PC-3 (cell line): ENCODE results near the gene SSNA1. TPM values are rescaled to one million over a fixed set of nuclear protein-coding genes. Genes with fewer than 3 reads are reported as not detected.

Experiments
- ATAC-seq: fragments of 200-7000 bp; cut with Tn5 transposase; 2 replicates; pipeline ENCODE4 v1.9.1; 2020; ENCODE audit warnings: mild to moderate bottlenecking, moderate library complexity
- Bru-seq: library from RNA; stranded (reverse); fragments of 400-500 nt; gene quantifications from one replicate; lab custom pipeline; 2021; lab: Mats Ljungman, UMichigan
- BruChase-seq, 2 experiments: library from RNA; stranded (reverse); fragments of 400-500 nt; gene quantifications; one replicate each; lab custom pipeline; 2021; lab: Mats Ljungman, UMichigan
- BruUV-seq: library from RNA; stranded (reverse); fragments of 400-500 nt; replicated peaks from 2 replicates; lab custom pipeline; 2021; lab: Mats Ljungman, UMichigan
- CTCF ChIA-PET: fragments of 300-600 bp; sonication (Branson Sonifier 250); formaldehyde crosslinking; loops from one replicate; lab custom pipeline; 2022; ENCODE audit warnings: antibody characterized with exemption; lab: Charles Lee
- POLR2A ChIA-PET: fragments of 300-600 bp; sonication (Branson Sonifier 250); formaldehyde crosslinking; loops from one replicate; lab custom pipeline; 2022; ENCODE audit warnings: antibody characterized with exemption; ENCODE audit not compliant: unreplicated experiment; lab: Charles Lee
- DNase-seq: peaks from one replicate; pipeline ENCODE4 v3.0.0-alpha.2; 2015
- H2AFZ ChIP-seq: fragments of 300-600 bp; sonication (generic); 2 replicates; pipeline ENCODE4 v1.6.0; 2016; ENCODE audit warnings: antibody characterized with exemption, low read length
- H3F3A ChIP-seq: fragments of 300-600 bp; sonication (generic); one replicate; pipeline ENCODE4 v1.6.0; 2017; ENCODE audit warnings: antibody characterized with exemption, low read length, control low read depth, mild to moderate bottlenecking; ENCODE audit not compliant: unreplicated experiment
- H3K27ac ChIP-seq: fragments of 300-600 bp; sonication (generic); 2 replicates; pipeline ENCODE4 v1.5.1; 2016; ENCODE audit warnings: mild to moderate bottlenecking, low read length
- H3K27me3 ChIP-seq: fragments of 300-600 bp; sonication (generic); 2 replicates; pipeline ENCODE4 v1.6.1; 2016; ENCODE audit warnings: low read length, mixed read lengths
- H3K36me3 ChIP-seq: fragments of 300-600 bp; sonication (generic); 2 replicates; pipeline ENCODE4 v1.6.1; 2016; ENCODE audit warnings: low read depth, mixed run types, low read length, mixed read lengths
- H3K4me1 ChIP-seq: fragments of 300-600 bp; sonication (generic); 2 replicates; pipeline ENCODE4 v1.5.1; 2016; ENCODE audit warnings: low read length; ENCODE audit not compliant: insufficient read depth
- H3K4me2 ChIP-seq: fragments of 300-600 bp; sonication (generic); 2 replicates; pipeline ENCODE4 v1.6.0; 2016; ENCODE audit warnings: low read length
- H3K4me3 ChIP-seq: fragments of 300-600 bp; sonication (generic); 2 replicates; pipeline ENCODE4 v1.5.1; 2016; ENCODE audit warnings: mild to moderate bottlenecking, low read length, mixed read lengths
- H3K79me2 ChIP-seq: fragments of 300-600 bp; sonication (generic); 2 replicates; pipeline ENCODE4 v1.6.1; 2017; ENCODE audit warnings: low read length, mixed read lengths
- H3K9ac ChIP-seq: fragments of 300-600 bp; sonication (generic); 2 replicates; pipeline ENCODE4 v1.6.0; 2016; ENCODE audit warnings: mild to moderate bottlenecking, low read length
- H3K9me2 ChIP-seq: fragments of 300-600 bp; sonication (generic); replicated peaks from 2 replicates; pipeline ENCODE4 v1.6.1; 2016; ENCODE audit warnings: mixed run types, low read length, mixed read lengths
- H3K9me3 ChIP-seq: fragments of 300-600 bp; sonication (generic); 2 replicates; pipeline ENCODE4 v1.6.1; 2016; ENCODE audit warnings: low read length, mixed read lengths
- H4K20me1 ChIP-seq: fragments of 300-600 bp; sonication (generic); 2 replicates; pipeline ENCODE4 v1.6.1; 2016; ENCODE audit warnings: low read length, mixed read lengths
- CTCF ChIP-seq: fragments of 300-600 bp; sonication (generic); conservative IDR thresholded peaks from 2 replicates; pipeline ENCODE4 v1.5.1; 2017; ENCODE audit warnings: antibody characterized with exemption, low read depth, mild to moderate bottlenecking, low read length
- EZH2 ChIP-seq: fragments of 300-600 bp; sonication (generic); IDR thresholded peaks from one replicate; pipeline ENCODE4 v1.6.1; 2017; ENCODE audit warnings: antibody characterized with exemption, mild to moderate bottlenecking, low read length; ENCODE audit not compliant: unreplicated experiment
- EZH2phosphoT487 ChIP-seq: fragments of 300-600 bp; sonication (generic); IDR thresholded peaks from 2 replicates; pipeline ENCODE4 v1.6.1; 2018; ENCODE audit warnings: mild to moderate bottlenecking, antibody characterized with exemption, low read length, borderline replicate concordance
- intact Hi-C: fragments of 100-400 bp; cut with micrococcal nuclease; formaldehyde crosslinking; loops from 2 replicates; pipeline ENCODE4 v1.9.0; 2023
- long read RNA-seq: library from polyadenylated mRNA; unstranded; transcript quantifications from one replicate; pipeline ENCODE4 v2.0.0, GENCODE V29; 2021; ENCODE audit not compliant: unreplicated experiment
- total RNA-seq: library from RNA; depleted of rRNA; stranded (reverse); fragments of >200 nt; gene quantifications from 2 replicates; pipeline ENCODE4 v1.2.3, GENCODE V29; 2014; rRNA removed

Gene SSNA1
- total RNA-seq, result 123 and 148 TPM in 2 replicates
- Bru-seq, nascent RNA, result percentile 74 among the genes with signal in this experiment
- percentile 89 among the genes with signal in this experiment for BruChase-seq, experiment 1, labeled RNA remaining after a 6-hour chase
- percentile 72 among the genes with signal in this experiment for BruChase-seq, experiment 2, labeled RNA remaining after a 2-hour chase
- long read RNA-seq, transcript SSNA1-202 (2 exons, 1,170 nt), result major isoform, 82 of 156 reads
- long read RNA-seq, transcript SSNA1-201 (3 exons, 896 nt), result minor isoform, 57 of 156 reads
- long read RNA-seq, partial matches to known transcripts, result 1 of 156 reads
- long read RNA-seq, other reads (novel, unspliced or antisense), result 14 of 156 reads

- no peaks in the 10 kb centered on the region for H3K36me3 ChIP-seq
- CTCF ChIA-PET, result interaction anchor here (0.7 to 1.0 kb wide), 2 partner anchors 10 to 38 kb away, joined by 3 read pairs; partner anchors contain the start of gene RNF224
- peaks cover 40% of the 10 kb centered on the region for H3K79me2 ChIP-seq
- peaks cover 25% of the 10 kb centered on the region for H3K4me1 ChIP-seq
- no peaks in the 10 kb centered on the region for H3K27me3 ChIP-seq
- peak; percentile 75 for ATAC-seq
- H3K9me3 ChIP-seq, result no peaks in the 10 kb centered on the region
- TF ChIP-seq EZH2phosphoT487, result no peak
- peak; percentile 44; the same call in 1 of the 2 replicates for TF ChIP-seq CTCF
- peak within 1 kb of the TSS; percentile 99 for H3K4me3 ChIP-seq
- POLR2A ChIA-PET, result interaction anchor here (0.6 to 0.8 kb wide), 3 partner anchors 10 to 52 kb away, joined by 3 to 19 read pairs (median 4); partner anchors contain the start of gene TUBB4B
- H3K27ac ChIP-seq, result peak within 1 kb of the TSS; percentile 92
- intact Hi-C loops, result loop anchor here (2.0 to 5.0 kb wide), 2 partner anchors 38 to 39 kb away; partner anchors contain the start of genes CYSRT1 and RNF224
- H4K20me1 ChIP-seq, result peaks cover 11% of the 10 kb centered on the region
- BruUV-seq, result no TSS peak
- H2AFZ ChIP-seq, result peak within 1 kb of the TSS; percentile 86
- H3F3A ChIP-seq, result no peaks in the 10 kb centered on the region
- H3K4me2 ChIP-seq, result peak within 1 kb of the TSS; percentile 96
- peak; percentile 91 for DNase-seq
- peak within 1 kb of the TSS; percentile 93 for H3K9ac ChIP-seq
- no peaks in the 10 kb centered on the region for H3K9me2 ChIP-seq
These were observed at the start of gene SSNA1, which contains the start of gene ANAPC2 for GRCh38 chr9:137188490-137189296. Gene SSNA1 (plus strand): TSS chr9:137188676. CDS start chr9:137188727, 51 bp downstream. Gene ANAPC2 (minus strand): TSS chr9:137188560. CDS start chr9:137188532, 28 bp downstream.

- no peaks in the 10 kb centered on the region for H3K4me1 ChIP-seq
- H3K4me3 ChIP-seq, result no peak within 1 kb of the TSS
- no peaks in the 10 kb centered on the region for H3F3A ChIP-seq
- H4K20me1 ChIP-seq, result no peaks in the 10 kb centered on the region
- no peaks in the 10 kb centered on the region for H3K9me2 ChIP-seq
- intact Hi-C loops, result no loop called here
- CTCF ChIA-PET, result no interaction called here
- ATAC-seq, result no peak
- no peaks in the 10 kb centered on the region for H3K79me2 ChIP-seq
- POLR2A ChIA-PET, result no interaction called here
- H3K9me3 ChIP-seq, result no peaks in the 10 kb centered on the region
- no peak within 1 kb of the TSS for H3K9ac ChIP-seq
- DNase-seq, result no peak
- no peaks in the 10 kb centered on the region for H3K36me3 ChIP-seq
- H3K4me2 ChIP-seq, result no peak within 1 kb of the TSS
- no peak for TF ChIP-seq EZH2phosphoT487
- no peak for TF ChIP-seq EZH2
- TF ChIP-seq CTCF, result no peak
- H2AFZ ChIP-seq, result no peak within 1 kb of the TSS
- no TSS peak for BruUV-seq
- peaks cover 10% of the 10 kb centered on the region; the same call in 1 of the 2 replicates for H3K27me3 ChIP-seq
- H3K27ac ChIP-seq, result no peak within 1 kb of the TSS
These were observed 49.6 kb upstream of the SSNA1 start, which contains the start of gene GRIN1 for GRCh38 chr9:137138722-137139467. Gene GRIN1 (plus strand): TSS chr9:137139154. CDS start chr9:137139487, 333 bp downstream.
